ENCODE measurements around the gene TAF1A. TPM values are rescaled to one million over a fixed set of nuclear protein-coding genes. Genes with fewer than 3 reads are reported as not detected.

Gene TAF1A
- total and polyA plus RNA-seq, 4 donors = 9.4 to 14.5 (median 11.5) TPM

- no peak for DNase-seq (ENCODE audit: low read depth in 4 of 6, low spot score in 6 of 6)
- H3K27me3 ChIP-seq (ENCODE audit: control insufficient read depth, insufficient read depth, low read length) = no peaks in the 10 kb centered on the region
- no peaks in the 10 kb centered on the region for H3K36me3 ChIP-seq (ENCODE audit: control insufficient read depth, insufficient read depth, low read length)
- H3K9me3 ChIP-seq (ENCODE audit: control insufficient read depth, insufficient read depth, low read length) = no peaks in the 10 kb centered on the region
- WGBS (ENCODE audit: insufficient coverage) = no CpG with 5 or more reads among the region's 3 CpGs
- no peaks in the 10 kb centered on the region for H3K4me1 ChIP-seq (ENCODE audit: control insufficient read depth, insufficient read depth, low read length)
- H3K27ac ChIP-seq (ENCODE audit: low read depth, low read length) = no peak overlapping the region
- no peak overlapping the region for H3K4me3 ChIP-seq (ENCODE audit: low read depth, low read length)
These were observed 11.5 kb upstream of the TAF1A start for GRCh38 chr1:222601257-222601656.

- Histone ChIP-seq H3K4me3 (ENCODE audit: low read depth, low read length) (no peak overlapping the region), H3K36me3 (ENCODE audit: control insufficient read depth, insufficient read depth, low read length) (no peaks in the 10 kb centered on the region), H3K27ac (ENCODE audit: low read depth, low read length) (no peak overlapping the region), H3K27me3 (ENCODE audit: control insufficient read depth, insufficient read depth, low read length) (no peaks in the 10 kb centered on the region), H3K9me3 (ENCODE audit: control insufficient read depth, insufficient read depth, low read length) (no peaks in the 10 kb centered on the region), H3K4me1 (ENCODE audit: control insufficient read depth, insufficient read depth, low read length) (no peaks in the 10 kb centered on the region)
- no CpG with 5 or more reads among the region's 1 CpG for WGBS (ENCODE audit: insufficient coverage)
- no peak for DNase-seq (ENCODE audit: low read depth in 4 of 6, low spot score in 6 of 6)
These were observed 10.5 kb upstream of the TAF1A start for GRCh38 chr1:222600281-222600680.

GRCh38 chr1:222596696-222597095, 7.0 kb upstream of the TAF1A start:
- no peaks in the 10 kb centered on the region for H3K4me1 ChIP-seq (ENCODE audit: control insufficient read depth, insufficient read depth, low read length)
- H3K4me3 ChIP-seq (ENCODE audit: low read depth, low read length) = no peak overlapping the region
- no peaks in the 10 kb centered on the region for H3K36me3 ChIP-seq (ENCODE audit: control insufficient read depth, insufficient read depth, low read length)
- no peaks in the 10 kb centered on the region for H3K9me3 ChIP-seq (ENCODE audit: control insufficient read depth, insufficient read depth, low read length)
- H3K27ac ChIP-seq (ENCODE audit: low read depth, low read length) = no peak overlapping the region
- 76% methylated on average over 4 of the region's 4 CpGs for WGBS (ENCODE audit: insufficient coverage)
- no peaks in the 10 kb centered on the region for H3K27me3 ChIP-seq (ENCODE audit: control insufficient read depth, insufficient read depth, low read length)
- DNase-seq (ENCODE audit: low read depth in 4 of 6, low spot score in 6 of 6) = no peak

- no peak overlapping the region for H3K27ac ChIP-seq (ENCODE audit: low read depth, low read length)
- no peak for DNase-seq (ENCODE audit: low read depth in 4 of 6, low spot score in 6 of 6)
- H3K9me3 ChIP-seq (ENCODE audit: control insufficient read depth, insufficient read depth, low read length) = no peaks in the 10 kb centered on the region
- H3K4me1 ChIP-seq (ENCODE audit: control insufficient read depth, insufficient read depth, low read length) = peaks cover 5% of the 10 kb centered on the region
- H3K27me3 ChIP-seq (ENCODE audit: control insufficient read depth, insufficient read depth, low read length) = no peaks in the 10 kb centered on the region
- H3K36me3 ChIP-seq (ENCODE audit: control insufficient read depth, insufficient read depth, low read length) = no peaks in the 10 kb centered on the region
- WGBS (ENCODE audit: insufficient coverage) = no CpG with 5 or more reads among the region's 3 CpGs
- no peak overlapping the region for H3K4me3 ChIP-seq (ENCODE audit: low read depth, low read length)
These were observed 5.1 kb upstream of the TAF1A start for GRCh38 chr1:222594789-222595188.

- no peaks in the 10 kb centered on the region for H3K9me3 ChIP-seq (ENCODE audit: control insufficient read depth, insufficient read depth, low read length)
- peaks cover 5% of the 10 kb centered on the region for H3K4me1 ChIP-seq (ENCODE audit: control insufficient read depth, insufficient read depth, low read length)
- H3K27ac ChIP-seq (ENCODE audit: low read depth, low read length) = no peak overlapping the region
- H3K27me3 ChIP-seq (ENCODE audit: control insufficient read depth, insufficient read depth, low read length) = no peaks in the 10 kb centered on the region
- 68% methylated on average over 3 of the region's 3 CpGs for WGBS (ENCODE audit: insufficient coverage)
- peaks cover 4% of the 10 kb centered on the region for H3K36me3 ChIP-seq (ENCODE audit: control insufficient read depth, insufficient read depth, low read length)
- no peak overlapping the region for H3K4me3 ChIP-seq (ENCODE audit: low read depth, low read length)
- DNase-seq (ENCODE audit: low read depth in 4 of 6, low spot score in 6 of 6) = no peak
These were observed 2.4 kb upstream of the TAF1A start for GRCh38 chr1:222592171-222592570.

GRCh38 chr1:222588135-222588534, 1.6 kb downstream of the TAF1A start:
- DNase-seq (ENCODE audit: low read depth in 4 of 6, low spot score in 6 of 6) = no peak
- Histone ChIP-seq H3K4me3 (ENCODE audit: low read depth, low read length) (no peak overlapping the region), H3K4me1 (ENCODE audit: control insufficient read depth, insufficient read depth, low read length) (peaks cover 5% of the 10 kb centered on the region), H3K27ac (ENCODE audit: low read depth, low read length) (no peak overlapping the region), H3K36me3 (ENCODE audit: control insufficient read depth, insufficient read depth, low read length) (peaks cover 8% of the 10 kb centered on the region), H3K27me3 (ENCODE audit: control insufficient read depth, insufficient read depth, low read length) (no peaks in the 10 kb centered on the region), H3K9me3 (ENCODE audit: control insufficient read depth, insufficient read depth, low read length) (no peaks in the 10 kb centered on the region)
- 80% methylated on average over 1 of the region's 1 CpG for WGBS (ENCODE audit: insufficient coverage)

GRCh38 chr1:222586842-222587241, 2.9 kb downstream of the TAF1A start:
- Histone ChIP-seq H3K36me3 (ENCODE audit: control insufficient read depth, insufficient read depth, low read length) (peaks cover 12% of the 10 kb centered on the region), H3K4me1 (ENCODE audit: control insufficient read depth, insufficient read depth, low read length) (peaks cover 5% of the 10 kb centered on the region), H3K4me3 (ENCODE audit: low read depth, low read length) (no peak overlapping the region), H3K9me3 (ENCODE audit: control insufficient read depth, insufficient read depth, low read length) (no peaks in the 10 kb centered on the region), H3K27me3 (ENCODE audit: control insufficient read depth, insufficient read depth, low read length) (no peaks in the 10 kb centered on the region), H3K27ac (ENCODE audit: low read depth, low read length) (no peak overlapping the region)
- DNase-seq (ENCODE audit: low read depth in 4 of 6, low spot score in 6 of 6) = no peak
- no CpG with 5 or more reads among the region's 2 CpGs for WGBS (ENCODE audit: insufficient coverage)

GRCh38 chr1:222583079-222583478, 6.7 kb downstream of the TAF1A start:
- Histone ChIP-seq H3K4me3 (ENCODE audit: low read depth, low read length) (no peak overlapping the region), H3K36me3 (ENCODE audit: control insufficient read depth, insufficient read depth, low read length) (peaks cover 12% of the 10 kb centered on the region), H3K27ac (ENCODE audit: low read depth, low read length) (no peak overlapping the region), H3K27me3 (ENCODE audit: control insufficient read depth, insufficient read depth, low read length) (no peaks in the 10 kb centered on the region), H3K4me1 (ENCODE audit: control insufficient read depth, insufficient read depth, low read length) (no peaks in the 10 kb centered on the region), H3K9me3 (ENCODE audit: control insufficient read depth, insufficient read depth, low read length) (no peaks in the 10 kb centered on the region)
- 99% methylated on average over 5 of the region's 5 CpGs for WGBS (ENCODE audit: insufficient coverage)
- DNase-seq (ENCODE audit: low read depth in 4 of 6, low spot score in 6 of 6) = no peak

- no peaks in the 10 kb centered on the region for H3K27me3 ChIP-seq (ENCODE audit: control insufficient read depth, insufficient read depth, low read length)
- peaks cover 8% of the 10 kb centered on the region for H3K36me3 ChIP-seq (ENCODE audit: control insufficient read depth, insufficient read depth, low read length)
- no peaks in the 10 kb centered on the region for H3K4me1 ChIP-seq (ENCODE audit: control insufficient read depth, insufficient read depth, low read length)
- H3K27ac ChIP-seq (ENCODE audit: low read depth, low read length) = no peak overlapping the region
- H3K9me3 ChIP-seq (ENCODE audit: control insufficient read depth, insufficient read depth, low read length) = no peaks in the 10 kb centered on the region
- H3K4me3 ChIP-seq (ENCODE audit: low read depth, low read length) = no peak overlapping the region
- whole genome bisulfite sequencing (ENCODE audit: insufficient coverage) = 93% methylated on average over 1 of the region's 4 CpGs
- no peak for DNase-seq (ENCODE audit: low read depth in 4 of 6, low spot score in 6 of 6)
These were observed 7.5 kb downstream of the TAF1A start for GRCh38 chr1:222582099-222582774.

GRCh38 chr1:222579316-222579715, 10.4 kb downstream of the TAF1A start:
- Histone ChIP-seq H3K27ac (ENCODE audit: low read depth, low read length) (no peak overlapping the region), H3K4me1 (ENCODE audit: control insufficient read depth, insufficient read depth, low read length) (no peaks in the 10 kb centered on the region), H3K4me3 (ENCODE audit: low read depth, low read length) (no peak overlapping the region), H3K9me3 (ENCODE audit: control insufficient read depth, insufficient read depth, low read length) (no peaks in the 10 kb centered on the region), H3K27me3 (ENCODE audit: control insufficient read depth, insufficient read depth, low read length) (no peaks in the 10 kb centered on the region), H3K36me3 (ENCODE audit: control insufficient read depth, insufficient read depth, low read length) (peaks cover 12% of the 10 kb centered on the region)
- 100% methylated on average over 1 of the region's 3 CpGs for WGBS (ENCODE audit: insufficient coverage)
- DNase-seq (ENCODE audit: low read depth in 4 of 6, low spot score in 6 of 6) = no peak

Data from spinal cord (tissue), 10 donors.